Gastrocnemius medialis (tissue), 4 donors: ENCODE results near the gene CES4A. TPM values are rescaled to one million over a fixed set of nuclear protein-coding genes. Genes with fewer than 3 reads are reported as not detected.

Experiments used
- ATAC-seq, 2 donors: fragments of 150-250 bp; one replicate each; pipeline ENCODE4 v1.9.1; 2016
- DNase-seq, 2 donors: peaks; one replicate each; pipeline ENCODE4 v3.0.0-alpha.2; 2019
- H3K27ac ChIP-seq, 4 donors: fragments of 200-600 bp; sonication (generic); 1 replicate in 1 of 4; 2 replicates in 3 of 4; pipeline ENCODE4 v1.5.1; 2016 to 2018; ENCODE audit warnings: mild to moderate bottlenecking in 2 of 4, moderate library complexity in 1 of 4
- H3K27me3 ChIP-seq, 3 donors: fragments of 200-600 bp; sonication (generic) in 2 of 3; 1 replicate in 1 of 3; 2 replicates in 2 of 3; pipeline versions ENCODE4 v1.5.1 to v1.6.0; 2016 to 2019; ENCODE audit warnings: mild to moderate bottlenecking in 1 of 3, moderate library complexity in 1 of 3
- H3K36me3 ChIP-seq, 2 donors: fragments of 200-600 bp; sonication (generic) in 1 of 2; one replicate each; pipeline ENCODE4 v1.5.1; 2017 to 2018
- H3K4me1 ChIP-seq, 2 donors: fragments of 200-600 bp; sonication (generic) in 1 of 2; one replicate each; pipeline ENCODE4 v1.5.1; 2016 to 2017; ENCODE audit warnings: mild to moderate bottlenecking in 2 of 2
- H3K4me3 ChIP-seq, 4 donors: fragments of 200-600 bp; sonication (generic) in 3 of 4; 1 replicate in 1 of 4; 2 replicates in 3 of 4; pipeline ENCODE4 v1.5.1; 2016 to 2019; ENCODE audit warnings: mild to moderate bottlenecking in 2 of 4
- H3K9me3 ChIP-seq, 3 donors: fragments of 200-600 bp; sonication (generic) in 2 of 3; 1 replicate in 1 of 3; 2 replicates in 2 of 3; pipeline ENCODE4 v1.5.1; 2016 to 2019
- POLR2A ChIP-seq, 2 donors: fragments of 450-650 bp; IDR thresholded peaks; one replicate each; pipeline ENCODE4 v1.6.1; 2017; ENCODE audit warnings: antibody characterized with exemption in 2 of 2, mild to moderate bottlenecking in 2 of 2, moderate library complexity in 2 of 2
- in situ Hi-C, 4 donors: fragments of 200-750 bp; cut with MboI; loops; one replicate each; pipeline versions ENCODE4 v1.15.0 to v1.8.0; 2017; ENCODE audit warnings: low sequenced_read_pairs in 4 of 4
- intact Hi-C: fragments of 100-400 bp; cut with DNase I; formaldehyde crosslinking; loops from one replicate; pipeline ENCODE4 v1.15.1; 2023; ENCODE audit warnings: low total_unique reads
- total RNA-seq, 4 donors: library from RNA; depleted of rRNA; stranded (reverse); fragments of >200 nt; gene quantifications; one replicate each; pipeline versions ENCODE4 v1.1.0 to v1.2.3, GENCODE V29; 2016
- TF ChIP-seq, protein P1 (sequence below), 5 experiments: fragments of 450-650 bp in 3 of 5; fragments of 200-600 bp in 2 of 5; sonication (generic) in 2 of 5; IDR thresholded peaks in 4 of 5; conservative IDR thresholded peaks in 1 of 5; 1 replicate in 4 of 5; 2 replicates in 1 of 5; pipeline ENCODE4 v1.5.1; 2016 to 2019; ENCODE audit warnings: antibody characterized with exemption in 5 of 5, mild to moderate bottlenecking in 3 of 5, moderate library complexity in 3 of 5

Gene CES4A
- total RNA-seq, 4 donors from 2014 or later = 12.0 to 82.7 (median 17.4) TPM

DNA sequence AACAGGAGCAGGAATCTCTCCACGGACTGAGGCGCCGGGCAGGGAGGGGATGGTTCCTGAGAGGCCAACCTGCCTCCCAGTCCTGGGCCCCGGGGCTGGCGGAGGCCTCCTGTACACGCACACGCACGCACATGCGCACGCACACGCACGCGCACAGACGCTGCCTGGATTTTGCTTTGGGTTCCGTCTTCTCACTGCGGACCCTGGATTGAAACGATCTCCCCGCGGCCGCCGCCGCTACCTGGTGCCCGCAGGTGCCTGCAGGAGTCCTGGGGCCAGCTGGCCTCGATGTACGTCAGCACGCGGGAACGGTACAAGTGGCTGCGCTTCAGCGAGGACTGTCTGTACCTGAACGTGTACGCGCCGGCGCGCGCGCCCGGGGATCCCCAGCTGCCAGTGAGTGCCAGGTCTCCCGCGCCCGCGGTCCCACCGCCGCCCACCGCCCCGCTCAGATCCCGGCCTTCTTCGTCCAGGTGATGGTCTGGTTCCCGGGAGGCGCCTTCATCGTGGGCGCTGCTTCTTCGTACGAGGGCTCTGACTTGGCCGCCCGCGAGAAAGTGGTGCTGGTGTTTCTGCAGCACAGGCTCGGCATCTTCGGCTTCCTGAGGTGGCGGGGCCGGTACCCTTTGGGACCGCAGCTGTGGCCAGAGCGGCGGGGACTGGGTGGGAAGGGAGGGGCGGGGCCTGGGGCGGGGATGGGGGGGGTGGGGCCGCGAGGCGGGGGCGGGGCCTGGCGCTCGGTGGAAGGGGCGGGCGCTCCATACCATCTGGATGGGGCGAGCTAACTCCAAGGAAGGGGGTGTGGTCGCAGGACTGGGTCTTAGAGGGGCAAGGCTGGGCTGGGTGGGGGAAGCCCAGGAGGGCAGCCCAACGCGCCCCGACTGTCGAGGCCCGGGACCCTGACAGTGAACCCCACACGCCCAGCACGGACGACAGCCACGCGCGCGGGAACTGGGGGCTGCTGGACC lies 12.3 kb downstream of the CES4A start:
- Histone ChIP-seq H3K4me1 (peaks cover 21 to 25% of the 10 kb centered on the region in 2 donors), H3K4me3 (peak overlapping the region; percentile 67 to 75 (median 69)), H3K9me3 (no peaks in the 10 kb centered on the region), H3K36me3 (no peaks in the 10 kb centered on the region), H3K27me3 (peaks cover 0 to 6% (median 0%) of the 10 kb centered on the region in 3 donors), H3K27ac (peak overlapping the region; percentile 75 to 91 (median 75))
- TF ChIP-seq, protein P1, sequence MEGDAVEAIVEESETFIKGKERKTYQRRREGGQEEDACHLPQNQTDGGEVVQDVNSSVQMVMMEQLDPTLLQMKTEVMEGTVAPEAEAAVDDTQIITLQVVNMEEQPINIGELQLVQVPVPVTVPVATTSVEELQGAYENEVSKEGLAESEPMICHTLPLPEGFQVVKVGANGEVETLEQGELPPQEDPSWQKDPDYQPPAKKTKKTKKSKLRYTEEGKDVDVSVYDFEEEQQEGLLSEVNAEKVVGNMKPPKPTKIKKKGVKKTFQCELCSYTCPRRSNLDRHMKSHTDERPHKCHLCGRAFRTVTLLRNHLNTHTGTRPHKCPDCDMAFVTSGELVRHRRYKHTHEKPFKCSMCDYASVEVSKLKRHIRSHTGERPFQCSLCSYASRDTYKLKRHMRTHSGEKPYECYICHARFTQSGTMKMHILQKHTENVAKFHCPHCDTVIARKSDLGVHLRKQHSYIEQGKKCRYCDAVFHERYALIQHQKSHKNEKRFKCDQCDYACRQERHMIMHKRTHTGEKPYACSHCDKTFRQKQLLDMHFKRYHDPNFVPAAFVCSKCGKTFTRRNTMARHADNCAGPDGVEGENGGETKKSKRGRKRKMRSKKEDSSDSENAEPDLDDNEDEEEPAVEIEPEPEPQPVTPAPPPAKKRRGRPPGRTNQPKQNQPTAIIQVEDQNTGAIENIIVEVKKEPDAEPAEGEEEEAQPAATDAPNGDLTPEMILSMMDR (IDR thresholded peaks at IDR 0.05 in 4 of 5, conservative IDR thresholded peaks at IDR 0.05 in 1 of 5) = no peak
- peak; percentile 21 to 65 for TF ChIP-seq POLR2A (IDR thresholded peaks at IDR 0.05)
- in situ Hi-C loops = no loop called here
- ATAC-seq (peak; percentile 19 to 22), DNase-seq (peak; percentile 68 to 74)
- intact Hi-C loops = loop anchor here (2.0 kb wide), 1 partner anchor 28 kb away; the partner anchor contains the start of gene CBFB

DNA sequence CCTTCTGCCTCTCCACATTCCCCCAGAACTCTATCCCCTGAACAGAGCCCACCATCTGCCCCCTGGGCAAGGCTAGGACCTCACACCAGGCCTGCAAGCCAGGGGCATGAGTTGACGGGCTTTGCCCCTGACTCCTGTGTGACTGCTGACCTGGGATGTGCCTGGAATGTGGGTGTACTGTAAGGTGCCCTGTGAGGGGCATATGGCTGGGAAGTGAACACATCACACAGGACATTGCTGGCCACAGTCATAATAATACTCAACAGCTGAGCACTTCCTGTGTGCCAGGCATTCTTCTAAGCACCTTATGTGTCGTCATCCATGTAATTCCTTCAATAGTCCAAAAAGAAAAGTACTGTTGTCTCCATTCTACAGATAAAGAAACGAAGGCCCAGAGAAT lies 13.3 kb downstream of the CES4A start:
- Histone ChIP-seq H3K27ac (no peak overlapping the region), H3K36me3 (no peaks in the 10 kb centered on the region), H3K4me3 (peak overlapping the region in 1 of 4 donors; percentile 67), H3K4me1 (peaks cover 14 to 18% of the 10 kb centered on the region in 2 donors), H3K9me3 (no peaks in the 10 kb centered on the region), H3K27me3 (peaks cover 0 to 6% (median 0%) of the 10 kb centered on the region in 3 donors)
- ATAC-seq (no peak), DNase-seq (no peak)
- in situ Hi-C loops (no loop called here), intact Hi-C loops (loop anchor here (2.0 kb wide), 1 partner anchor 27 kb away; the partner anchor contains the start of gene CBFB)
- TF ChIP-seq POLR2A (IDR thresholded peaks at IDR 0.05) = no peak
- TF ChIP-seq, protein P1 (IDR thresholded peaks at IDR 0.05 in 4 of 5, conservative IDR thresholded peaks at IDR 0.05 in 1 of 5) = no peak

DNA sequence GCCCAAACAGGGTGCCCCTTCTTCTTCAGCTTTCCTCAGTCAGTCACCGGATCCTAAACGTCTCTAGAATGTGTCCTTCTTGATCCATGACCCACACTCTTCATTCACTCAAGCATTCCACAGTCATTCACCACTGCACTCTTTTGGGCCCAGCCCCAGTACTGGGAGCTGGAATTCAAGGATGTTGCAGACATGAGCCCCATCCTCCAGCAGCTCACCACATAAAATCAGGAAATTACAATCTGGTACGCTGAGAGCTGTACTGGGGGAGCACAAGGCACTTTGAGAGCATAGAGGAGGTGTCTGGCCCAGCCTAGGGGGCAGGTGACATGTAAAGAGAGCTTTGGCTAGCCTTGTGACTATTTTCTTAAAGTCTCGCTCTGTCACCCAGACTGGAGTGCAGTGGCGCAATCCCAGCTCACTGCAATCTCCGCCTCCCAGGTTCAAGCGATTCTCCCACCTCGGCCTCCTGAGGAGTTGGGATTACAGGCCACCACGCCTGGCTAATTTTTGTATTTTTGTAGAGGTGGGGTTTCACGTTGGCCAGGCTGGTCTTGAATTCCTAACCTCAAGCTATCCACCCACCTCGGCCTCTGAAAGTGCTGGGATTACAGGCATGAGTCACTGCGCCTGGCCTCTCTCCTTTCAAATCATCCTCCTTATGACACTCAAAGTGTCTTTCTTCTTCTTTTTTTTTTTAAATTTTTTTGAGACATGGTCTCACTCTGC lies 18.7 kb downstream of the CES4A start:
- Histone ChIP-seq H3K36me3 (no peaks in the 10 kb centered on the region), H3K4me1 (no peaks in the 10 kb centered on the region), H3K9me3 (no peaks in the 10 kb centered on the region), H3K27ac (no peak overlapping the region), H3K27me3 (no peaks in the 10 kb centered on the region), H3K4me3 (no peak overlapping the region)
- intact Hi-C loops (no loop called here), in situ Hi-C loops (no loop called here)
- DNase-seq = no peak
- ATAC-seq = no peak
- TF ChIP-seq, protein P1 (IDR thresholded peaks at IDR 0.05 in 4 of 5, conservative IDR thresholded peaks at IDR 0.05 in 1 of 5) = no peak
- TF ChIP-seq POLR2A (IDR thresholded peaks at IDR 0.05) = no peak

DNA sequence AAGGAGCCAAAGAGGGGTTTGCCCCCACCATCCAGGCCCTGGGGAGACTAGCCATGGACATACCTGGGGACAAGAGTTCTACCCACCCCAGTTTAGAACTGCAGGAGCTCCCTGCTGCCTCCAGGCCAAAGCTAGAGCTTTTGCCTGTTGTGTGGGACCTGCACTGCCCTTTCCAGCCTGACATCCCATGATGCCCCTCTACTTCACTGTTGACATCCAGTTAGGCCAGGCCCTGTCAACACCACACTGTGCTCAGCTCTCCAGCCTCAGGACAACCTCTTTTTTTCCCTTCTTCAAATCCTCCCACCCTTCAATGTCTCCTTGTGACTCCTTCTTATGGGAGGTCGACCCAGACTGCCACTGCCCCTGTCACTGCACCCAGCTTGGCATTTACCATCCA lies 20.8 kb downstream of the CES4A start:
- Histone ChIP-seq H3K36me3 (no peaks in the 10 kb centered on the region), H3K4me1 (peaks cover 0 to under 1% of the 10 kb centered on the region in 2 donors), H3K9me3 (no peaks in the 10 kb centered on the region), H3K27ac (no peak overlapping the region), H3K27me3 (no peaks in the 10 kb centered on the region), H3K4me3 (no peak overlapping the region)
- DNase-seq = no peak
- no peak for ATAC-seq
- TF ChIP-seq, protein P1 (IDR thresholded peaks at IDR 0.05 in 4 of 5, conservative IDR thresholded peaks at IDR 0.05 in 1 of 5) = no peak
- no peak for TF ChIP-seq POLR2A (IDR thresholded peaks at IDR 0.05)
- intact Hi-C loops (no loop called here), in situ Hi-C loops (no loop called here)
